Dermis microvascular lymphatic vessel endothelial cell (primary cell): ENCODE data around the gene MMP24. TPM values are rescaled to one million over a fixed set of nuclear protein-coding genes. Genes with fewer than 3 reads are reported as not detected.

Source experiments
- DNase-seq, 2 donors: peaks; one replicate each; pipeline versions ENCODE4 v3.0.0 to v3.0.0-alpha.2; 2010; ENCODE audit warnings: low read depth in 2 of 2
- total RNA-seq: library from RNA; depleted of rRNA; stranded (reverse); fragments of >200 nt; gene quantifications from 2 replicates; pipeline ENCODE4 v1.2.1, GENCODE V29; 2014

MMP24 gene
- total RNA-seq, 1 donor from 2014 or later: under 0.01 TPM

DNA sequence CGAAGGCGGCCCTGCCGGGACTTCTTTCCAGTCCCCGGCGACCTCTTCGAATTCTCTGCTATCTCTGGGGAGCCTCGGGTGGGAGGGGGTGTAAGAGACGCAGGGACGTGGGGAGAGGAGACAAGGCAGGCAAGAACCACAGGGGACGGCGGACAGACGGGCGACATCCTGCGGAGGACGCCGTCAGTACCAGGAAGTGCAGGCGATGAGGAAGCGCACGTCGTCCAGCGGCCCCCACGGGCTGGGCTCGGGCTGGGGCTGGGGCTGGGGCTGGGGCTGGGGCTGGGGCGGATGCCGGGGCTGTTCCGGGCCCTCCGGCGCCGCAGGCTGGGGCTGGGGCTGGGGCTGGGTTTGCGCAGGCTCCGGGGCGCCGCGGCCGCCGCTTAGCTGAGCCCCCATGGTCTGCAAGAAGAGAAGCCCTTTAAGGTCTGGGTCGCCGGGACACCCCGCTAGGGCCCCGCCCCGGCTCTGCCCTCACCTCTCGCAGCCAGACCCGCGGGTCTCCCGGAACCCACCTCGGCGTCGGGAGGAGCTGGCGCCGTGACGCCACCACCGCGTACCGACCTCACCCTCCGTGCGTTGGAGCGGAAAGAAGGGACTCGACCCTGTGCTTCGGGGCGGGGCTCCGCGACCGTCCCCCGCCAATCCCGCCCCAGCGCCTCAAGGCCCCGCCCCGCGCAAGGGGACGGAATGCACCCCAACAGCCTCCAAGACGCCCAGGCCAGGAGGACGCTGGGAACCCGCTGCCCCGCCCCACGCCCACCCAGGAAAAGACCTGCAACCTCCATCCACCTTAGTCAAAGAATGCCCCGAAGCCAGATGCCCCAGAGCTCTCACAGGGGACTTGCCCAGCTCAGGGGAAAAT is 51.3 kb downstream of the MMP24 start, which contains the start of gene MMP24OS:
TSS of gene MMP24OS (minus strand) at position 592 of the 865 bp plus-strand sequence. CDS start at position 399, 193 bp downstream.
- peak; percentile 79 to 86 for DNase-seq

DNA sequence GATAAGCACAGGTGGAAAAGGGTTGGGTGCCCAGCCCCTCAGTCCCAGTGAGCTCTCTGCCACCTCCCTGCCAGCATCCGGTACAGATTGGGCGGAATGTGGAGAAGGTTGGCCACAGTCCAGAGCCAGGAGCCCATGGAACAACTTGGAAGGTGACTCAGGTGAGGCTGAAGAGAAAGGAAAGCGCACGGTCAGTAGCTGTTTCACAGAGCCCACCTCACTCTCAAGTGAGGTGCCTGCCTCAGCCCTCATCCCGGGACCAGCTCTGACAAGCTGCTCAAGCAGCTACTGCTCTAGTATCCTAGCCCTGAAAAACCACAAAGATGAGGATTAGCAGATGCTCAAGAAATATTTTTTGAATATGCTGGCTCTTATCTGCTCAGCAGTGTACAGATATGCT is 52.5 kb downstream of the MMP24 start:
- no peak for DNase-seq

DNA sequence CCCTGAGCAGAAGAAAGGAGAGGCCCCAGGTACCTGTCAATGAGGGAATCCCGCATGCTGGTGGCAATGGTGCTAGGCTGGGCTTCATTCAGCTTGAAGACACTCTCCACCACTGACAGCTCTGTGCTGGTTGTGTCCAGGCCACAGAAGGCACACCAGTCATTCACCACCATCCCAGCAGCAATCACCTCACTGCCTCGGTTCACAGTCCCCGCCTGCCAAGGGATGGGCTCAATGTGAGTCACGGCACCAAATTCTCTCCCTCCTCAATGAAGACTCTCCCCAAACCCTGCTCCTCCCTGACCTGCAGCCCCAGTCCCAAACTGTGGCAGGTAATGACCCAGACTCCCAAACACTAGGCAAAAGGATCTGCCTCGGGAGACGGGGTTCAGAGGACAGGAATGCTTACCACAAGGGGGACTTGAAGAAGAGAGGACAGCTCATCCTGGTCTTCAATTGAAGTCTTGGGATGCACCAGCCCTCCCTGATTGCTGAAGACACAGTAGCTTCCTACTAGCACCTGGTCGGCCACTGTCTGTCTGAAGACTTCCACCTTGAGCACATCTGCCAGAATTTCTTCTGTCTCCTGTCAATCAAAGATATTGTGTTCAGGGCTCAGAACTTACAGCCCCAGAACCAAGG is 53.2 kb downstream of the MMP24 start:
- no peak for DNase-seq

DNA sequence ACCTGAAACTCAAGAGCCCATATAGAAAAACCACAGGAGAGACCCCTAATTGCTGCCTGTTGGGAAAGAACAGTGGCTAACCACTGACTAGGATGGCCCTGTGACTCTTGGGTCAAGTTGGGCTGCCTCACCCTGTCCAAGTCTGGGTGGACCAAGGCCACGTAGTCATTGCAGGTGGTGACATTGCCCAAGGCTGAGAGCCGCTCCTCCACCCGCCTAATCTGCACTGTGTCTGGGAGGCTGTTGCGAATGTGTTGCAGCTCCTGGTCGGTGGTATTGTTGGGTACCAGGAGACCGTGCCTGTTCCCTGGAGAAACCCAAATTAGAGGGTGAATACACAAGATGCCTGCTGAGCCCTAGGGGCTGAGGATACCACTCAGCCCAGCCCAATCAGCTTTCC is 54.0 kb downstream of the MMP24 start:
- DNase-seq: no peak

DNA sequence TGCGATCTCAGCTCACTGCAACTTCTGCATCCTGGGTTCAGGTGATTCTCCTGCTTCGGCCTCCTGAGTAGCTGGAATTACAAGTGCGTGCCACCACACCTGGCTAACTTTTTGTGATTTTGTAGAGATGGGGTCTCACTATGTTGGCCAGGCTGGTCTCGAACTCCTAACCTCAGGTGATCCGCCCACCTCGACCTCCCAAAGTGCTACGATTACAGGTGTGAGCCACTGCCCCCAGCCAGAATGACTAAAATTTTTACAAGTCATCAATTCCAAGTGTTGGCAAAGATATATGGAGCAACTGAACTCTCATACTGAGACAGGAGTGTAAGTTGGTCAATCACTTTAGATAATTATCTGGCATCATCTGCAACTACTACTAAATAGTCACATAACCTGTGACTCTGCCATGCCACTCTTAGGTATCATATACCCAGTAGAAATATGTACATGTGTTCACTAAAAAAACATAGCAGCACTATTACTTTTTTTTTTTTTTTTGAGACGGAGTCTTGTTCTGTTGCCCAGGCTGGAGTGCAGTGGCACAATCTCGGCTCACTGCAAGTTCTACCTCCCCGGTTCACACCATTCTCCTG is 55.1 kb downstream of the MMP24 start:
- DNase-seq: no peak

DNA sequence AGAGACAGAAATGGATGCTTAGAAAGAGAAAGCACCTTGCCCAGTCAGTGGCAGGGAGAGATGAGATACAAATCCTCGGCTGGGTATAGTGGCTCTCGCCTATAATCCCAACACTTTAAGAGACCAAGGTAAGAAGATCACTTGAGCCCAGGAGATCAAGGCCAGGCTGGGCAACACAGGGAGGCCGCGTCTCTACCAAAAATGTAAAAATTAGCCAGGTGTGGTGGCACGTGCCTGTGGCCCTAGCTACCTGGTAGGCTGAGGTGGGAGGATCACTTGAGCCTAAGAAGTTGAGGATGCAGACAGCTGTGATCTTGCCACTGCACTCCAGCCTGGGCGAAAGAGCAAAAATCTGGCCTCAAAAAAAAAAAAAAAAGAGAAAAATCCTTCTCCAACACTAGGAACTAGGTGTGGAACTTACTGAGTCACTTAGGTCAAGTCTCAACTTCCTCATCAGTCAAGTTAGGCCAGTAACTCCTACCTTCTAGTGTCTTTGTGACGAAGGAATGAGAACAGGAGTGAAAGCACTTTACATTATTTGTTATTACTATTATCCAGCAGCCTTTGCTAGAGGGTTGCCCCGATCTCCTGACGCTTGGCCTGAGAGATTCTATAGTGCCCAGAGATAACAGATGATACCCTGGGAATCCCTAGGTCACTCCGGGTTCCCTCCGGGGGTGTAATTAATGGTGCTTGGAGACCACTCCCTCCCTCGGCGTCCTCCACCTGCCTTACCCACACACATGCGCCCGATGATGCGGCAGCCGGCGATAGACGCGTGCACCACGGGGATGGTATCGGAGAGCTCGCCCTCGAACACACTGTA is 57.2 kb downstream of the MMP24 start:
- no peak for DNase-seq

DNA sequence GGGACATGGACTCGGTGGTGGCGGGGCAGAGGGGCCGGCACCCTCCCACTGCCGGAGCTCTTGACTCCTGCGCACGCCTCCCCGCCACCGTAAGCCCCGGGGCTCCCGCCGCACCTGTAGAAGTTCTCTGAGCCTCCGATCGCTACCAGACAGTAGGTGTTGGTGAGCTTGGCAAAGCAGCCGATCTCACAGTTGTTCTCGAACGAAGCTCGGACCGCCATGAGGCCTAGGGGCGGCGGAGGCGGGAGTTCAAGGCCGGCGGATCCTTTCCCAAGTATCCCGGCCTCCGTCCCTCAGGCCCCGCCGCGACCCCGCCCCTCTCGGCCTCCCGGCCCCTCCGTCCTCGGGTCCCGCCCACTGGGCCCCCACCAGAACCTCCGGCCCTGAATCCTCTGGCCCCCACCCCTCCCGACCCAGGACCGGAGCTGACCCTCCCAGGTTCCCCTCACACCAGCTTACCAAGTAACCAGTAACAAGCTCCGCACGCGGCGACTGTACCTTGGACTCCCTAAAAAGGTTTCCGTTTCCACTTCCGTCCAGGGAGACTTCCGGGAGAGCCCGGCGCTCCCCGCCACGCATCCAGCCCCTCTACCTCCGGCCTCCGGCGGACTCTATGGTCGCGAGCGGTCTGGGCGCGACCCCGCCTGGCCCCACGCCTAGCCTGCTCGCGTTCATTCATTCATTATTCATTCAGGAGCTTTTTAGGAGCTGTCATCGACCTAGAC is 57.9 kb downstream of the MMP24 start, which contains the start of gene EIF6:
TSS of gene EIF6 (minus strand) at position 506 of the 725 bp plus-strand sequence. CDS start at position 221, 285 bp downstream.
- peak; percentile 50 to 82 for DNase-seq

DNA sequence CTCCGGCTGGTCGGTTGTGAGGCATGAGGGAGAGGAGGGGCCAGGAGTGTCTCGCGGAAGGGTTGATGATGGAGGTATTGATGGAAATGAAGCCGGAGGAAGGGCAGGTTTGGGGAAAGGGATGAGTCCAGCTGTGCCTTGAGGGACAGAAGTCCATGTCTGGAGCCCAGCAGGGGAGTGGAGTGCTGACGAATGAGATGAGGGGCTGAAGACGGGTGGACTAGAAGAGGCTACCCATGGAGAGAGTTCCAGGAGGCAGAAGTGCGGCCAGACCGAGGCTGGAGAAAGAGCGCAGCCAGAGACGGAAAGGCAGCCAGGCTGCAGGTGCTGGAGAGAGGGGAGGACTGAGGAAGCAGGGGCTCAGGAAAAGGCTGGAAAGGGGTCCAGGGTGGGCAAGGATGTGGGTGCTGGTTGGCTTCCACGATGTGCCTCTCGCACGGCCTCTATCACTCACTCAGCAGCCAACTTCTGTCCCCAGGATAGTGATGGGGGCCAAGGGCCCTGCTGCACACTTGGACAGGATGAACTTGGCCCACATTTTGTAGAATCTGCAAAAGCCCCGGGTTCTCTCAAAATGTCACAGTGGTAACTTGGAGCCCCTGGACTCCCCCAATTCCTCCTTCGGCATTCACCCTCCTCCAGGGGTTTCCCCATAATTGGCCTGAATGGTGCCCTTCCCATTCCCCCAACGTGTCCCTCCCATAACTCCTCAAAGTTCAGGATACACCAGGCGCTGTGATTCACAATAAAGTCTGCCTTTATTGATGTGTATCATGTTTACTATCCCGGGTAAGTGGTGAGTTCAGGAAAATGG is 58.7 kb downstream of the MMP24 start:
- no peak for DNase-seq

DNA sequence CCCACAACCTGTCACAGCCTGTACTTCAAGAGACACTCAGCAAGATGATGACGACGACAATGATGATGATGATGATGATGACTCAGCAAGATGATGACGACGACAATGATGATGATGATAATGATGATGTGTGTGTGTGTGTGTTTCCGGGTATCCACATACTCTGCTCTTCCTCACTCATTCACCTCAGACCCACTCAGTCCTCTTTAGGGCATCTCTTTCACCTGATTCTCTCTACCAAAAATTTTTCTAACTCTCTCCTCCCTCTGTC is 59.3 kb downstream of the MMP24 start:
- no peak for DNase-seq

DNA sequence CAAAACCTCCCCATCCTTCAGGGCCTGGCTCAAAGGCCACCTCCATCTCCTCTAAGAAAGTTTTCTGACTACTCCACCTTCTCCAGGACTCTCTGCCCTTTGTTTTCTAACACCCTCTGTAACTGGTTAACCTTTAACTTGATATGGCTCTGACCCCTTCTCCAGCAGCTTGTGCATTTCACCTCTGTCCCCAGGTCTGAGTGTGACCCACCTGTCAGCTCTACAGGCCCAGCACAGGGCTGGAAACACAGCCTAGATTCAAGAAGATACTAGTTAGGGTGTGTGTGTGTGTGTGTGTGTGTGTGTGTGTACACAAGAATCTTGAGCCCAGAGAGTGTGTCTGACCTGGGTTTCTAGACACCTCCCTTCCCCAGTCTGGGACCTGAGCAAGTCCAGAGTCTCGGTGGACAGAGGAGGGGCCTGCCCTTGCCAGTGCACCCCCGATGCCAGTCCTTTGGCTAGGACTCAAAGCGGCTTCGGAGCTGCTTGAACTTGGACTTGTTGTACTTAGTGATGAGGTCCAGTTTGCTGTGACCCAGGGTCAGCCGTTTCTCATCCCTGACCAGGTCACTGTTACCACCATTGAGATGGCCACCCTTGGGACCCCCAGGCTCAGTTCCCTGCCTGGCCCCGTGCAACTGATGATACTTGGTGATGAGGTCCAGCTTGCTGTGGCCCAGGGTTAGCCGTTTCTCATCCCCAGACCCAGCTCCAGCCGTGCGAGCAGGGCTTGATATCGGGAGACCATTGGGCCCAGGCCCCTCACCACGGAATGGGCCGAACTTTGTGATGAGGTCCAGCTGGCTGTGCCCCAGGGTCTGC is 59.8 kb downstream of the MMP24 start:
- DNase-seq: no peak

DNA sequence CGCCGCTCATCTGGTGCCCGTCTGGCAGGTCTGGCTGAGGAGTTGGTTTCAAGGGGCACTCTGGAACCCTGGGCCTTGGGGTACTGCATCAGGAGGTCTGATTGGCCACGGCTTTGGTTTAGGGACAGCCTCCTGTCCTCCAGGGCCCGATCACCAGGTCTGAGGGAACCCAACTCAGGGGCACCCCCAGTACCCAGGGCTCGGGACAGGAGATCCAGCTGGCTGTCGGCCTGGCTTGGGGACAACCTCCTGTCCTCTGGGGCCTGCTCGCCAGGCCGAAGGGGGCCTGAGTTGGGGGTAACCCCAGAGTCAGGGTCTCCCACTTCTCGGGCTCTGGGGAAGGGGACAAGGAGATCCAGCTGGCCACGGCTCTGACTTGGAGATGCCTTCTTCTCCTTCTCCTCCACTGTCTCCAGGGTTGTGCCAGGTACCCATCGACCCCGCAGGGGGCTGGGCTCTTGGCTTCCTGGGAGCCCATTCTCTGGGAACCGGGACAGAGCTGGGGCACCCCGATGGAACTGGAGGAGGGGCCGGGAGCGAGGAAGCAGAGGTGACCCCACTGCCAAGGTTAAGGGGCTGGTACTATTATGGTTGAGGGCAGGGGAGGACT is 60.5 kb downstream of the MMP24 start:
- no peak for DNase-seq

DNA sequence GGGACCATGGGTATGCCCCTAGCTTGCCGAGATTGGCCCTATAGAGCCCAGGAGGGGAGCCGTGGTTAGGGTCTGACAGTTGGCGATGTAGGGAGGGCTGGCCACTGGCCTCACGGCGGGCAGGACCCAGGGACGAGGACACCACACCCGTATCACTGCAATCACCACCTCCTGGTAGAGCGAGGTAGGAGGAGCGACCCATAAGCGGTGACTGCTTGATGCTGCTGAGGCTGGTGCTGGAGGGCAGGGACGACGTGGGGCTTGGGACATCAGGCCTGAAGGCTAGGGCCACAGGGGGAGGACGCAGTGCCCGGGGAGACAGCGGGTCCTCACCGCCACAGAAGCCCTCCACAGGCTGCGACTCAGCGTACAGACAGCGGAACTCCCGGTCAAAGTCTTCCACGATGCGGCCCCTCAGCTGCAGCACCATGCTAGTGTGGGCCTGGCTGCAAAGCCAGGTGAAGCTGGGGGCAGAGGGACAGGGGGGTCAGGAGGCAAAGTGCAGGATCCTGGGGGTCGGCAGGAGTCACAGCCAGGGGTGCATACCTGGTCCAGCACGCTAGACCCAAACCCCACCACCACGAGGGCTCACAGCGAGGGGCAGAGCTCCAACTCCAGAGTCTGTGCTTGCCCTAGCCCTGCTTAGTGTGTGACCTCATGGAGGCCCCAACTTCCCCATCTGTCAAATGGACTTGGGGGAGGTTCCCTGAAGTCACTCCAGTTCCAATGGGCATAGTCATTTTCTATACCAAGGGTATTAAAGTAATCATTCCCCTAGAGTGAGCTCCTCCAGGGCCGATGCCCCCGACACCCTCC is 61.2 kb downstream of the MMP24 start:
- DNase-seq: no peak

DNA sequence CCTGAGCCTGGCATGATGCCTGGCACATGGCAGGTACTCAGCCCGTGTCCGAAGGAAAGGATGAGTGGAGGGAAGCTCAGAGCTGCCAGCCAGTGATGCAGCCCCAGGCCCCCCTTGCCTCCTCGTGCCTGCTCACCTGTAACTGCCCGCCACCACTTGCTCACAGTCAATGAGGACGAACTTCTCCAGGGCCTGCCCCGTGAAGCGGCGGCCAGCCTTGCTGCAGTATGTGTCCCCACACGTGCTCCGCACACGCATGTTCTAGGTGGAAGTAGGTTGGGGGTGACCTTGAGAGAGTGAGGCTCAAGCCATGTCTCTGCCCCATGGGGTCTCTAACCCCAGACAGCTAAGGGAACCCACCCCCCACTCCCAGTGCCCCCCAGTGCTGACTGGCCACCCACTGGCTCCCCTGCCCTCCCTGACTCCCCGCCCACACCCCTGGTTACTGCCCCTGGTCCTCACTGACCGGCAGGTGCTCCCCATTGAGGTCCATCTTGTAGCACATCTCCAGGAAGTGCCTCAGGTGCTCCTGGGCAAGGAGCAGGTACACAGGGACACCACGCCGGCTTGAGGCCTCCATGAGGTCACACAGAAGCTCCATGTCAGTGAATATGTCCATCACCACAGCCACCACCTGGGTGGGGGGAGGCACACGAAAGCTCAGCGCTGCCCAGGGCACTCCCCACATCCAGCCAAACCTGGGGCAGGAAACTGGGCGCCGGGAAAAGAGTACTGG is 62.0 kb downstream of the MMP24 start:
- no peak for DNase-seq

DNA sequence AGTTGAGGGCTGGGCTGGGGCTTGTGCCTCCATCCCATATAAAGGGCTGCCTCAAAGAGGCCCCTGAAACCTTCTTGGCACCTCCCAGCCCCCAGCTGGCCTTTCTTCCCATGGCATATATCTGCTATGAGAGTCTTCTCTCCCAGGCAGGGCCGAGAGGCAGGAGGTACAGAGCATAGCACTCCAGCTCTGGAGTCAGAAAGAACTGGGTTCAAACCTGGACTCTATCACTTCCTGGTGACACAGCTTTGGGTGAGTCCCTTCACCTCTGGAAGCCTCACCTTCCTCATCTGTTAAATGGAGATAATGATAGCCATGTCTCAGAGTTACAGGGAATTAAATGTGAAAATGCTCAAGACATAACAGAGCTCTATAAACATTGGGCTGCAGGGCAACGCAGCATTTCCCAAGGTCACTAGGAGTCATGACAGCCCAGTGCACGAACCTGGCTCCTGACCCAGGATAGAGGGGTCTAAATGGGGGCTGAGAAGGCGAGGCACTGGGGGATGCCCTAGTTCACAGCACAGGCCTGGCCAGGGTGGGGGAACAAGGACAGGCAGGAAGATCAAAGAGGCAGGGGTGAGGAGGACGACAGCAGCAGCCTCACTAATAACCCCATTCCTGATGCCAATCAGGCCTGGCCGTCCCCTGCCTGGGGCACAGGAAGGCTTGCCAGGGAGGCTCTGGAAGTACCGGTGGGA is 63.8 kb downstream of the MMP24 start:
- DNase-seq: no peak

DNA sequence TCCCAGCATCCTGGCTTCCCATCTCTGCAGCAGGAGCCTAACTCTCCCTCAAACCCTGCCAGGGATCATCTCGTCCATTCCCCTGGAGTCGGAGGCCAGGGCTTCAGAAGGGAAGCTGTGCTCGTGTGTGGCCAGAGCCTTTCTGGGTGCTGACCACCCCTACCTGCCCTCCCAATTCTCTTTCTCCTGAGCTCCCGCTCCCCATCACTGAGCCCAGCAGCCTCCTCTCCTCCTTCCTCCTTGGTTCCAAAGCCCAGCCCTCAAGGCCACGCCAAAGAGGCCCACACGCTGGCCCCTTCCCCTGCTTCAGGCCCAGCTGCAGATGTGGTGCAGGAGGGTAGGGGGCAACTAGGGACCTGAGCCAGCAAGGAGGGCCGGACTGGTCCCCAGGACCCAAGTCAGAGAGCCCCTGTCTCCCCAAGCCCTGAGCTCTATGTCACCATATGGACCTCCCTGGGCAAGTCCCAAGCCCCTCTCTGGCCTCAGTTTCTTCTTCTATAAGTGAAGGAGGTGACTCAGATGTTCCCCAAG is 64.5 kb downstream of the MMP24 start:
- DNase-seq: no peak
